ENCODE results near the gene NR2F1.
"Not testable (repeated sequence)": the region's sequence is repeated elsewhere in the genome, so short reads cannot be mapped to it uniquely, and the experiment has no call there.

NR2F1 gene

GRCh38 chr5:93582677-93583438 lies at the start of gene NR2F1:
TSS of gene NR2F1 (plus strand) at chr5:93583222. CDS start at chr5:93585024, 1,802 bp downstream.
- DNase-seq (ENCODE audit: low spot score), result no peak
- no peak for TF ChIP-seq CTCF (IDR thresholded peaks at IDR 0.05; ENCODE audit: extremely low read depth, insufficient read depth, missing control alignments)
- in situ Hi-C loops (cut with MboI; ENCODE audit: low pct_unique_long_range_greater_than_20kb, low sequenced_read_pairs, unreplicated experiment), result loop anchor here (25.0 kb wide), 1 partner anchor 1254 kb away; no protein-coding TSS in a partner anchor

- DNase-seq (ENCODE audit: low spot score), result no peak
- in situ Hi-C loops (cut with MboI; ENCODE audit: low pct_unique_long_range_greater_than_20kb, low sequenced_read_pairs, unreplicated experiment), result no loop called here
- no peak for TF ChIP-seq CTCF (IDR thresholded peaks at IDR 0.05; ENCODE audit: extremely low read depth, insufficient read depth, missing control alignments)
Observed at GRCh38 chr5:93545872-93546271, 37.1 kb upstream of the NR2F1 start.

- in situ Hi-C loops (cut with MboI; ENCODE audit: low pct_unique_long_range_greater_than_20kb, low sequenced_read_pairs, unreplicated experiment); DNase-seq (ENCODE audit: low spot score): not testable (repeated sequence)
Observed at GRCh38 chr5:93549594-93549993, 33.4 kb upstream of the NR2F1 start.

GRCh38 chr5:93557021-93557604 lies 25.9 kb upstream of the NR2F1 start:
- in situ Hi-C loops (cut with MboI; ENCODE audit: low pct_unique_long_range_greater_than_20kb, low sequenced_read_pairs, unreplicated experiment), result no loop called here
- no peak for DNase-seq (ENCODE audit: low spot score)
- no peak for TF ChIP-seq CTCF (IDR thresholded peaks at IDR 0.05; ENCODE audit: extremely low read depth, insufficient read depth, missing control alignments)

- TF ChIP-seq CTCF (IDR thresholded peaks at IDR 0.05; ENCODE audit: extremely low read depth, insufficient read depth, missing control alignments), result no peak
- in situ Hi-C loops (cut with MboI; ENCODE audit: low pct_unique_long_range_greater_than_20kb, low sequenced_read_pairs, unreplicated experiment), result no loop called here
- DNase-seq (ENCODE audit: low spot score), result no peak
Observed at GRCh38 chr5:93566091-93566490, 16.9 kb upstream of the NR2F1 start.

- TF ChIP-seq CTCF (IDR thresholded peaks at IDR 0.05; ENCODE audit: extremely low read depth, insufficient read depth, missing control alignments), result no peak
- no peak for DNase-seq (ENCODE audit: low spot score)
- in situ Hi-C loops (cut with MboI; ENCODE audit: low pct_unique_long_range_greater_than_20kb, low sequenced_read_pairs, unreplicated experiment), result no loop called here
Observed at GRCh38 chr5:93567424-93567823, 15.6 kb upstream of the NR2F1 start.

Data from GM13977 (cell line).